22Rv1 (cell line): ENCODE data around the gene KLK4.

Source experiments
- H3K27ac ChIP-seq: fragments of 450-650 bp; 2 replicates; pipeline ENCODE4 v1.5.1; 2017
- ZFX ChIP-seq: fragments of 450-650 bp; IDR thresholded peaks from 2 replicates; pipeline ENCODE4 v1.6.1; 2017; ENCODE audit warnings: antibody characterized with exemption, borderline replicate concordance
- TF ChIP-seq, protein P1 (sequence below): fragments of 450-650 bp; IDR thresholded peaks from 2 replicates; pipeline ENCODE4 v1.5.1; 2017; ENCODE audit warnings: mild to moderate bottlenecking

Gene KLK4

DNA sequence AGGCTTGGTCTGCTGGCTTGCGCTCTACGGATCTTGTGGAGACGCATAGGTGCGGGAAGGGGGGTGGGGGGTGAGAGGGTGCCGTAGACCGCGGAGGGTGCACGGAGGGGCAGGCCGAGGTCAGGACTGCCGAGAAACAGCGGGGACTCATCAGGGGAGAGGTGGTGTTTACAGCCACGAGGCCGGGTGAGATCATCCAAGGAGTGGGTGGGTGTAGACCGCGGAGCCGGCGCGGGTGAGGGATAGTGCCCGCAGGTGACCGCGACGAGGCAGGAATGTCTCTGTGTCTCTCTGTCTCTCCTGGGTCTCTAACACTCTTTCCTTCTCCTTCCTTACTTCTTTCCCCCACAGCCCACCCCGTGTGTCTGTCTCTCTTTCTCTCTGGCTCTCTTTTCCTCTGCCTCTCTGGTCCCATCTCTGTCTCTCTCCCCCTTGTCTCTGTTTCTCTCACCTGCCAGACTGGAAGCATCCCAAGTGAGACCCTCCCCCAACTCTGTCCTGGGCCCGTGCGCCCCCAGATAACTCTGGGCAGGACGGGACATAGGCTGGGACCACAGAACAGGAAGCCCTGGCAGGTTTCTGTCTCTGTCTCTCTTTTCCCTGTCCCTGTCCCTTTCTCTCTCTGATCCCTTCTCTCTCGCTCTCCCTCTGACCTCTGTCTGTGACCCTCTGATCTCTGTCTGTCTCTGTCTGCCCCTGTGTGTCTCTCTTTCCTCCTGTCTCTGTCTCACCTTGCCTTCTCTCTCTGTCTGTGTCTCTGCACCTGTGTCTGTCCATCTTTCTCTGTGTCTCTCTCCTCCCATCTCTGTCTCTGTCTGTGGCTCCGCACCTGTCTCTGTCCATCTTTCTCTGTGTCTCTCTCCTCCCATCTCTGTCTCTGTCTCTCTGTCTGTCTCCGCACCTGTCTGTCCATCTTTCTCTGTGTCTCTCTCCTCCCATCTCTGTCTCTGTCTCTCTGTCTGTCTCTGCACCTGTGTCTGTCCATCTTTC lies 1.8 kb upstream of the KLK4 start:
- TF ChIP-seq, protein P1, sequence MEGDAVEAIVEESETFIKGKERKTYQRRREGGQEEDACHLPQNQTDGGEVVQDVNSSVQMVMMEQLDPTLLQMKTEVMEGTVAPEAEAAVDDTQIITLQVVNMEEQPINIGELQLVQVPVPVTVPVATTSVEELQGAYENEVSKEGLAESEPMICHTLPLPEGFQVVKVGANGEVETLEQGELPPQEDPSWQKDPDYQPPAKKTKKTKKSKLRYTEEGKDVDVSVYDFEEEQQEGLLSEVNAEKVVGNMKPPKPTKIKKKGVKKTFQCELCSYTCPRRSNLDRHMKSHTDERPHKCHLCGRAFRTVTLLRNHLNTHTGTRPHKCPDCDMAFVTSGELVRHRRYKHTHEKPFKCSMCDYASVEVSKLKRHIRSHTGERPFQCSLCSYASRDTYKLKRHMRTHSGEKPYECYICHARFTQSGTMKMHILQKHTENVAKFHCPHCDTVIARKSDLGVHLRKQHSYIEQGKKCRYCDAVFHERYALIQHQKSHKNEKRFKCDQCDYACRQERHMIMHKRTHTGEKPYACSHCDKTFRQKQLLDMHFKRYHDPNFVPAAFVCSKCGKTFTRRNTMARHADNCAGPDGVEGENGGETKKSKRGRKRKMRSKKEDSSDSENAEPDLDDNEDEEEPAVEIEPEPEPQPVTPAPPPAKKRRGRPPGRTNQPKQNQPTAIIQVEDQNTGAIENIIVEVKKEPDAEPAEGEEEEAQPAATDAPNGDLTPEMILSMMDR: no peak
- TF ChIP-seq ZFX: no peak

DNA sequence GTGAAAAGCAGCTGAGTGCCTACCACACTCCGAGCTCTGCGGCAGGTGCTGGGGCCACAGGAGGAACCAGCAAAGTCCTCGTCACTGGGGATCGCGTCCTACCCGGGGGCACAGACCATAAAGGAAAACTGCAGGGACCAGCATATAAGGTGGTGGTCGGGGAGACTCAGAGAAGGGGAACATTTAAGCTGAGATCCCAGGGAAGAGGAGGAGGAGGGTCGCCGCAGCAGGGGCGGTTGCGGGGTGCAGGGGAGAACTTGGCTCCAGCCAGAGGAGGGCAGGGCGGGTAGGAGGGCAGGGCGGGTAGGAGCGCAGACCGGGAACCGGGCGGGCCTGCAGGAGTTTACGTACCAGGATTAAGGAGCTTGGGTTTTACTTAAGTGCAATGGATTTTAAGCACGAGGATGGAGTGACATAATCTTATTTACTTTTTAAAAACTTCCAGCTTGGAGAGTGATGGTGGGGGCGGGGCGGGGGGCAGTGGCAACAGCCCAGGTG lies 956 bp upstream of the KLK4 start:
- TF ChIP-seq ZFX: no peak
- TF ChIP-seq, protein P1: no peak
- H3K27ac ChIP-seq: no peak overlapping the region

More for the DNA sequence above, 1.8 kb upstream of the KLK4 start:
- H3K27ac ChIP-seq: no peak overlapping the region

DNA sequence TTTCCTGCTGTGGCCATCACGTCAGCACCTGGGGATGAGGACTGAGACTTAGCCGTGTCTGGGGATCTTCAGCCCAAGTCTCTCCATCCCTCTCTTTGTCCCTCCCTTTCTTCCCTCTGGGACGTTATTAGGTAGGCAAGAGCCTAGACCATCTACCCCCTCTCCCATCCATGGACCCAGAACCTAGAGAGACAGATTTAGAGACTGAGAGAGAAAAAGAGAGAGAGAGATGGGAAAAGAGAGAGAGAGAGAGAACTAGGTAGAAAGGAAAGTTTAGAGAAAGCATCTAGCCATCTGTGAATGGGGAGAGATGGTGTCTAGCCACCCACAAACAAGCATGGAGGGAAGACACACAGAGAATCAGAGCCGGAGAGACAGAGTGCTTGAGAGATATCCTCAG lies 473 bp downstream of the KLK4 start:
- TF ChIP-seq, protein P1: no peak
- TF ChIP-seq ZFX: no peak
- no peak overlapping the region for H3K27ac ChIP-seq

DNA sequence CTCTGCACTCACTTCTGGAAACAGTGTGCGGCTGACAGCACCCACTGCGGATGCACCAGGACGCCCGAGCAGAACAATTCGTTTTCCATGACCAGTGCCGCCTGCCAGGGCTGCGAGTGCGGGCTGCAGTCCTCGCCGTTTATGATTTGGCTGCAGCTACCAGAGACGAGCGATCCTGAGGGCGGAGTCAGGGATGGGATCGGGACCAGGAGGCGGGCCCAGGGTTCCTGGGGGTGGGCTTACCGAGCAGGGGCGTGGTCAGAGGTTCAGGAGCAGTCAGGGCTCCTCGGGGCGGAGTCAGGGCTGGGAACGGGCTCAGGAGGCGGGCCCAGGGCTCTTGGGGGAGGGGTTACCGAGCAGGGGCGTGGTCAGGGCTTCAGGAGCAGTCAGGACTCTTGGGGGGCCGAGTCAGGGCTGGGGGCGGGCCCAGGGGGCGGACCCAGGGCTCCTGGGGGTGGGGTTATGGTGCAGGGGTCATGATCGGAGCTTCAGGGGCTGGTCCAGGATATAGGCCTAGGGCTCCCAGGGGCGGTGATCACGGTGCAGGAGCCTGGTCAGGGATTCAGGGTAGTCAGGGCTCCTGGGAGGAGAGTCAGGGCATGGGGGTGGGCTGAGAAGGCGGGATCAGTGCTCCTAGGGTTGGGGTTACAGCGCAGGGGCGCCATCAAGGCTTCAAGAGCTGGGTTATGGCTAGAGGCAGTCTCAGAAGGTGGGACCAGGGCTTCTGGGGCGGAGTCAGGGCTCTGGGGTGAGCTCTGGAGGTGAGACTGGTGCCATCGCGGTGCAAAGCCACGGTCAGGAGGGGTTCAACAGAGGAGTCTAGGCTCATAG lies 1.7 kb downstream of the KLK4 start:
- H3K27ac ChIP-seq: peak overlapping the region; percentile 88
- TF ChIP-seq, protein P1: no peak
- no peak for TF ChIP-seq ZFX

DNA sequence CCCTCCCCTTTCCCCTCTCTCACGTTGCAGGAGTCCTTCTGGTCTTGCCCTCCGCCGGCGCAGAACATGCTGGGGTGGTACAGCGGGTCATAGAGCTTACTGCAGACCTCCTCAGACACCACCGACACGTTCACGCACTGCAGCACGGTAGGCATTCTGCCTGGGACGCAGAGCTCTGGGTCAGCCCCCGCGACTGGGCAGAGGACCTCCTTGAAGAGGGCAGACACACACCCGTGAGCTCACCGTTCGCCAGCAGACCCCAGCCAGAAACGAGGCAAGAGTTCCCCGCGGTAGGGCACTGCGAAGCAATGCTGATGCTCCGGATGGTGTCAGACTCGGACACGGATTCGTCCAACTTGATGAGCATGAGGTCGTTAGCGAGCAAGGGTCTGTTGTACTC lies 2.9 kb downstream of the KLK4 start:
- TF ChIP-seq ZFX: no peak
- TF ChIP-seq, protein P1: no peak
- H3K27ac ChIP-seq: peak overlapping the region; percentile 88

DNA sequence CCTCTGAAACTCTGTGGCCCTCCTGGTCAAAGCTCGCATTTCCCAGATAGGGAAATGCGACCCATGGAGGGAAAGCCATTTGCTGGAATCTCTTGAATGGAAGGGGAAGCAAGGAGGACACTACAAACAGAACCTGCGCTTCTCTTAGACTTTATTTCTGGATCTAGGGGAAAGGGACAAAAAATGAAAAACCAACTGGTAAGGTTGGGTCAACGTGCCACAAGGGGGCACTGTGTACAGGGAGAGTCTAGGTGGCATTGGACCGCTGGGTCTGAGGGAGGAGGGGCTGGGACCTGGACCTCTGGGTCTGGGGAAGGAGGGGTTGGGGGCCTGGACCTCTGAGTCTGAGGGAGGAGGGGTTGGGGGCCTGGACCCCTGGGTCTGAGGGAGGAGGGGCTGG lies 5.0 kb downstream of the KLK4 start:
- H3K27ac ChIP-seq: peak overlapping the region; percentile 99
- TF ChIP-seq, protein P1: peak; percentile 73
- no peak for TF ChIP-seq ZFX
